ENCODE data around the gene AMPD2. TPM values are rescaled to one million over a fixed set of nuclear protein-coding genes. Genes with fewer than 3 reads are reported as not detected.

Gene AMPD2
- total RNA-seq, 1 experiment from 2014 or later: 69.9 TPM

GRCh38 chr1:109582021-109582420 lies 37.6 kb upstream of the AMPD2 start:
- ChIA-PET RAD21 (ENCODE audit: low non-redundant PET in 1 of 2, low total read pairs in 2 of 2, uncharacterized antibody in 2 of 2, unreplicated experiment in 2 of 2) (no interaction called here), POLR2A (no interaction called here), CTCF (no interaction called here)
- H3K4me1 ChIP-seq (ENCODE audit: control insufficient read depth in 1 of 2, insufficient read depth in 2 of 2, low read length in 2 of 2): no peaks in the 10 kb centered on the region
- peaks cover 12% of the 10 kb centered on the region; the same call in 1 of the 2 replicates for H3K79me2 ChIP-seq (ENCODE audit: insufficient read depth, low read length)
- BruUV-seq (replicated peaks): no TSS peak
- no peak overlapping the region for H2AFZ ChIP-seq (ENCODE audit: low read depth, low read length, poor library complexity, severe bottlenecking)
- no peak overlapping the region for H3K27ac ChIP-seq (ENCODE audit: low read depth, low read length)
- H3K9me2 ChIP-seq (ENCODE audit: insufficient read depth): no peaks in the 10 kb centered on the region
- H3K36me3 ChIP-seq (ENCODE audit: control insufficient read depth in 1 of 2, insufficient read depth in 2 of 2, low read length in 2 of 2): peaks cover 15 to 32% of the 10 kb centered on the region in 2 experiments
- H3K4me3 ChIP-seq (replicated peaks in 1 of 2; ENCODE audit: low read depth in 1 of 2, low read length in 2 of 2): no peak overlapping the region
- no peak overlapping the region for H3K9ac ChIP-seq (ENCODE audit: low read length)
- no peaks in the 10 kb centered on the region for H3K9me3 ChIP-seq (ENCODE audit: control insufficient read depth in 1 of 2, insufficient read depth in 1 of 2, low read depth in 1 of 2, low read length in 2 of 2)
- intact Hi-C loops (cut with micrococcal nuclease): no loop called here
- H3K27me3 ChIP-seq (ENCODE audit: insufficient read depth, low read length): no peaks in the 10 kb centered on the region
- H4K20me1 ChIP-seq (ENCODE audit: insufficient read depth): no peaks in the 10 kb centered on the region
- TF ChIP-seq CEBPB (IDR thresholded peaks at IDR 0.05; ENCODE audit: low read depth) (no peak), EZH2phosphoT487 (IDR thresholded peaks at IDR 0.05; ENCODE audit: borderline replicate concordance) (no peak), REST (IDR thresholded peaks at IDR 0.05; ENCODE audit: low read depth) (no peak), SP1 (IDR thresholded peaks at IDR 0.05; ENCODE audit: low read depth) (no peak), SRF (IDR thresholded peaks at IDR 0.05; ENCODE audit: low read depth) (no peak), YY1 (IDR thresholded peaks at IDR 0.05; ENCODE audit: extremely low read depth, insufficient replicate concordance, low read depth, low read length) (no peak), RAD21 (IDR thresholded peaks at IDR 0.05; ENCODE audit: low read depth) (no peak), CBX3 (IDR thresholded peaks at IDR 0.05; ENCODE audit: low read depth) (no peak), ZNF274 (IDR thresholded peaks at IDR 0.05; ENCODE audit: low read depth, low read length) (no peak), SIN3A (IDR thresholded peaks at IDR 0.05; ENCODE audit: low read depth) (no peak), FOSL1 (IDR thresholded peaks at IDR 0.05; ENCODE audit: low read depth) (no peak), ZBTB33 (IDR thresholded peaks at IDR 0.05; ENCODE audit: extremely low read depth, insufficient replicate concordance, low read length) (no peak), JUND (IDR thresholded peaks at IDR 0.05) (no peak), EGR1 (IDR thresholded peaks at IDR 0.05; ENCODE audit: low read depth) (no peak)
- no peak overlapping the region for H3K4me2 ChIP-seq (ENCODE audit: low read length)
- ATAC-seq: no peak
- no peak for DNase-seq (ENCODE audit: low read depth, low spot score)
